Stimulated activated naive CD4-positive, alpha-beta T cell (primary cell): Measurements from ENCODE around the gene S100A4.
"Not testable (repeated sequence)": the region's sequence is repeated elsewhere in the genome, so short reads cannot be mapped to it uniquely, and the experiment has no call there.

Experiments used
- DNase-seq, 6 experiments: peaks; one replicate each; lab custom pipeline; 2025; lab: John Stamatoyannopoulos, UW

S100A4 gene

GRCh38 chr1:153567621-153568366 is 22.2 kb upstream of the S100A4 start:
- no peak for DNase-seq

DNA sequence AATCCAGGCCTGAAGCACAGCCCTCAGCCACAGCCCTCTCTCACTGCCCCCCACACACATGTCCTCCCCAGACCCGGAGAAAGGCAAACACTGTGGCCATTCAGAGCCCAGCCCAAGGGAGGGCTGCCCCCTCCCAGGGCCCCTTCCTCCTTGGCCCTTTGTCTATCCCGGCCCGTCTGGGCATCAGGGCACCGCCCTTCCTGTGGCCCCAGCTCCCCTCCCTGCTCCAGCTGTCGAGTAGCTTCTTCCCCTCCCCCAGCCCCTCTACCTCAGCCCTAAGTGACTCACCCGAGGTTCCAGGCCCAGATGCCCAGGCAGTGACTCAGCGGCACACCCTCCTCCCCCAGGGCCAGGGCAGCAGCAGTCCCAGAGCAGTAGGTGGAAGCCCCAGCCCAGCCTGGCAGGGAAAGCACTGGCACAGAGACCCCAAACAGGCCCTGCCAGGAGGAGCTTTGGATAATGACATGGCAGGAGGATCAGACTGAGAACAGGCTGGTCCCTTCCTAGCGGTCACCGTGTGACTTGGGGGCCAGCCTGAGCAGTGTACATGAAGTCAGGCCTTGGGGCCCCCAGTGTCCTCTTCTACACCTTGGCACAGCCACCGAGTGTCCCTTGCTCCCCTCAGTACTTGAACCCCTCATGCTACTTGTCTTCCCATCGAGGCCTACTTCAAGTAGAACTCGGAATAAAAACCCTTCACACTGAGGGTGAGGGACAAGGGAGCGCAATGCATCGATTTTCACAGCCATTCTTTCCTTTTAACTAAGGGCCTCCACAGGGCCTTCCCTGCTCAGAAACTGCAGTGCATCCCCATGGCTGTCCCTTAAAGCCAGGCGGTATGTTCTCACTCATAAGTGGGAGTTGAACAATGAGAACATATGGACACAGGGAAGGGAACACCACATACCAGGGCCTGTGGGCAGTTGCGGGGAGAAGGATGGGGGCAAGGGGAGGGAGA is 21.1 kb upstream of the S100A4 start:
- DNase-seq, result peak in 1 of 6 experiments; percentile 7

DNA sequence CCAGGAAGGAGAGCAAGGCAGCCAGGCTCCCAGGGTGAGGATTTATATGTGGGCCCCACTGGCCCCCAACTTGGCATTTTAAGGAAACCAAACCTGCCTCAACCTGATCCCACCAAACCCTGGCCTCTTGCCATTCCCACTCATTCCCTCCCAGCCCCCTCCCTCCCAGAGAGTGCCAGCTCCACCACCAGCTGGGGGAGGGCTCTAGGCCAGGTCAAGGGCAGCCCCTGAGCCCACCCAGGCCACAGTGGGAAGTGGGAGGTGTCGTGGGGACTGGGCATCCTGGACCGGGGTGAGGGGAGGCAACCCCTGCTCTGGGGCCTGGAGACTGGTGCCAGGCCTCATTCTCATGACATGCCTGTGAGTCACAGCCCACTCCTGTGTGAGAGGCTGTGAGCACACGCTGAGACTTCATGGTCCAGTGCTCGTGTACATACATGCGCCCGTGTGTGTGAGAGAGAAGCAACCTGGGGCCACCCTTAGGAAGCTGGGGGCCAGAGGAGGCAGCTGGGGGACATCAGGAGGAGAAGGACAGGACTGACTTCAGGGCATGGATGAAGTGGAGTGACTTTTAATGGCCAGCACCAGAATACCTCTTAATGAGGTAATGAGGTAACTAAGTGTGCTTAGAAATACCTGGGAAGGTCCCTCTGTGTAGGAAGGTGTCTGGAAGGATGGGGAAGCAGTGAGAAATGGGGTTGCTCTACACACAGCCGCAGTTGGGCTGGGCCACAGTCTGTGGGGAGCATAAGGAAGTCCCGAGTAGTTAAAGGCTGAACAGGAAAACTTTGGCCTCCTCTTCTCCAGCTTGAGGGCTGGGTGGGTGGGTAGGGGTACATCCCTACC is 20.1 kb upstream of the S100A4 start, which contains the start of gene S100A2:
S100A2 (minus strand) TSS at position 316 of the 846 bp plus-strand sequence. CDS start 1,967 bp downstream, outside the sequence.
- DNase-seq, result no peak

DNA sequence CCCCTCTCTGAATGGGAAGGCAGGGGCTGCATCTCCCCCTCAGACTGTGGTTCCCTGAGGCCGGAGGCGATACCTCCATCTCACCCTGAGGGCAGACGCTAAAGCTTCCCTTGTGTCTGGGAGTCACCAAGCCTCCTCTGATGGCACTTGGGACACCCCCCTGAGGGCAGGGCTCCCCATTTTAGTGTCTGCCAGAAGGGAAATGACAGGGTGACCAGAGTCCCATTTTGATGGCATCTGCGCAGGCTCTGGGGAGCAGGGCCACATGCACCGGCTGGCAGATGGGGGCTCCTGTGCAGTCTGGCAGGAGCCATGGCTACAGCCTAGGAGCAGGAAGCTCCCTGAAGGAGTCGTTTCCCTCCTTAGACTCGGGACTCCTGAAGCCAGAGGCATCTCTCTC is 18.4 kb upstream of the S100A4 start:
- no peak for DNase-seq

DNA sequence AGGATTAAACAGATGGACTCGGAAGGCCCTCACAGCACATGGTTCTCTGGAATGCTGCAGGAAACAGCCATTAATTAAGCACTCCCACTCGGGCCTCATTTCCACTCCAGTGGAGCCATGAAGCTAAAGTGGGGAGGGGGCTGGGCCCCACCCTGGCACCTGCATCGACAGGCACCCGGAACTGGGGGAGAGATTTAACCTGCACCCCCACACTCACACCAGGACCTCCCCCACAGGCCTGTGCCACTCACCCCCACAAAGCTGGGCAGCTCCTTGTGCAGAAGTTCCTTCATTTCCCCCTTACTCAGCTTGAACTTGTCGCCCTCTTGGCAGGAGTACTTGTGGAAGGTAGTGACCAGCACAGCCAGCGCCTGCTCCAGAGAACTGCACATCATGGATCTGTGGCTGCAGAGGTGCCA is 17.9 kb upstream of the S100A4 start:
- DNase-seq, result no peak

DNA sequence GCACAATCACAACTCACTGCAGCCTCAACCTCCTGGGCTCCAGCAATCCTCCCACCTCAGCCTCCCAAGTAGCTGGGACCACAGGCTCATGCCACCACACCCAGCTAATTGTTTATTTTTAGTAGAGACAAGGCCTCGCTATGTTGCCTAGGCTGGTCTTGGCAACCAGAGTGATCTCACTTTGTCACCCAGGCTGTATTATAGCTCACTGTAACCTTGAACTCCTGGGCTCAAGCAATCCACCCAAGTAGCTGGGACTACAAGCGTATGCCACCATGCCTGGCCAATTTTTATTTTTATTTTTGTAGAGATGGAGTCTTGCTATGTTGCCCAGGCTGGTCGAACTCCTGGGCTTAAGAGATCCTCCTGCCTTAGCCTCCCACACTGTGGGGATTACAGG is 16.4 kb upstream of the S100A4 start:
- DNase-seq, result not testable (repeated sequence)

GRCh38 chr1:153561466-153561985 is 15.9 kb upstream of the S100A4 start:
- no peak for DNase-seq

DNA sequence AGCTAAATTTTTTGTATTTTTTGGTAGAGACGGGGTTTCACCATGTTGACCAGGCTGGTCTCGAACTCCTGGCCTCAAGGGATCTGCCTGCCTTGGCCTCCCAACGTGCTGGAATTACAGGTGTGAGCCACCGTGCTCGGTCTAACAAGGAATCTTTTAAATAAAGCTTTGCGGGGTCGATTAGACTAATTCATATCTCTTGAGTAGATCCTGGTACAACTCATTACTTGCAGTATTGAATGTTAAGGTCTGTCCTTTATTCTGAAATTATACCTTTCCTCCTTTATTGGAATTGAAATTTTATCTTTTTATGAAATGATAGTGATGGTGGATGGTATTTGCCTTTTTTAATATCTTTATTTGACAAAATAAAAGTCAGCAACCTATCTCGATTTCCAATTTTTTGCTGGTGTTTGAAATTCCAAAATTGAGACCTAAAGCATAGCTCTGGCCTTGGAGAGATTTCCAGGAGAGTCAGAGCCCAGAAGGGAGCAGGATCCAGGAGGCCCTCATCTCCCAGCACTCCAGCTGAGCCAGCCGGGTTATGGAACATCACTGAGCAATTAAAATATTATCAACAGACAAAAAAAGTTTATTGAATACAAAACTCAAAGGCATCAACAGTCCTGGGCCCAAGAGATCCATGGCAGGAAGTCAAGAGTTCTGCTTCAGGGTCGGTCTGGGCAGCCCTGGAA is 15.3 kb upstream of the S100A4 start:
- no peak for DNase-seq

DNA sequence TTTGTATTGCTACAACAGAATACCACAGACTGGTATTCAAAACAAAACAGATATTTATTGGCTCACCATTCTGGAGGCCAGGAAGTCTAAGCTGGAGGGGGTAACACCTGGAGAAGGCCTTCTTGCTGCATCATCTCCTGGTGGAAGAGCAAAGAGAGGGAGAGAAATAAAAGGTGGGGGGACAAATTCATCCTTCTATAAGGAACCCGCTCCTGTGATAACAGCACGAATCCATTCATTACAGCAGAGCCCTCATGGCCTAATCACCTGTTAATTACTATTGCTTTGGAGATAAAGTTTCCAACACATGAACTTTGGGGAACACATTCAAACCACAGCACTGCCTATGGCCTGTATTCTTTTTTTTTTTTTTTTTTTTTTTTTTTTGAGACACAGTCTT is 14.6 kb upstream of the S100A4 start:
- DNase-seq, result no peak

DNA sequence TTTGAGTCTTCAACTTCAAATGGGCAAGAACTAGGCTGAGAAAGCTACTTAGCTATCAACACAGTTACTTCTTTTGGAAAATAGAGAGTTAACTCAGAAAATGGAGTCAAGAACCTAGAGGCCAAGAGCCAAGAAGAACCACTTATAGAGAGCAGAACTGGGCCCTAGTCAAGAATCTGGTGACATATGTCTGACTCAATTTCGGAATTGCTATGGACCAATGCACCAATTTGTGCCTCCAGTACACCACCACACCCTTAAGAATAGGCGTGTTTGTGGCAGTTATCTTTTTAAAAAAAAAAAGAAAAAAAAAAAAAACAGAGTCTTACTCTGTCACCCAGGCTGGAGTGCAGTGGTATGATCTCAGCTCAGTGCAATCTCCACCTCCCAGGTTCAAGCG is 12.3 kb upstream of the S100A4 start:
- DNase-seq, result no peak

GRCh38 chr1:153556348-153556747 is 10.7 kb upstream of the S100A4 start:
- DNase-seq, result no peak

DNA sequence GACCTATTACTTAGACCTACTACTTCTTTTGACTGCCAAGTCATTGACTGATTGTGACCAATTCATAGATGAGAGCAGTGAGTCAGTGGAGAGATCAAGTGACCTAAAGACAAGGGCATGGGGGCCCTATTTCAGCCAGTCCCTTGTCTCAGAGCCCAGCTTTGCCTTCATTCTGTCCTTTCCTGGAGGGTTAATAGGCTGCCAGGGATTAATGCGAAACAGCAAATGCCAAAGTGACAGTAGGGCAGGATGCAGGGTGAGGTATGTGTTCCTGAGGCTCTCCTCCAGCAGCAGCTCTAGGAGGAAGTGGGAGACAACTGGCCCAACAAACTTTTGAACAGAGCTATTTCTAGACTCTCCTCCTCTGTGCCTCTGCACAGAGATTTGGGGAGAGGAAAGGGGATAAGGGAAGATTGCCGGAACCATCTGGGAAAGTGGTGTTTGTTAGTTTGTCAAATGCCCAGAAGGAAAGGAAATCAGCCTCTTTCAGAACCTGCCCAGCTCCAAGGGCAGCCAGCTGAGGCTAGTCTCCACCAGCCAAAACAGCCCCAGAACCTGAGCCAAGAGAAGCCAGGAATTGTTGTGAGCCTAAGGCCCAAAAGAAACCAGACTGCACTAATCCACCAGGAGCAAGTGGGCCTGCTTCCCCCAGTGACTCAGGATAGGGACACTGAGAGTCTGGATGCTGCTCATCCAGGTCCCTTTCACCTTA is 8.4 kb upstream of the S100A4 start:
- DNase-seq, result no peak

DNA sequence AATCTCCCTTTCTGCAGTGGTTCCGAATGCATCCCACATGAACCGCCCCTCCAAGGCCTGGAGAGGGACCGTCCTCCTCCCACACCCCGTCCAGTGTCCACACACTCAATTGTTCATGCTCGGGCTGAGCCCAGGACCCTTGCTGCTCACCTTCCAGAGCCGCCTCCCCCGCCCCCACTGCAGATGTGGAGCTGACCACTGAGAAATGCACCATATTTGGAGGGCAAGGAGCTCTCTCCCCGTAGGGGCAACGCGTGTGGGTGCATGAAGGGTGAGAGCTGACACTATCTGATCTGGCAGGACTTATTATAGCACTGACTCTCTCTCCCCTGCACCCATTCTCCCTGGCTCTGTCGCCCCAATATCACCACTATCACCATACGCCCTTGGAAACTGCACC is 7.5 kb upstream of the S100A4 start:
- no peak for DNase-seq

- no peak for DNase-seq
Measured at GRCh38 chr1:153552335-153552734, 6.7 kb upstream of the S100A4 start.

DNA sequence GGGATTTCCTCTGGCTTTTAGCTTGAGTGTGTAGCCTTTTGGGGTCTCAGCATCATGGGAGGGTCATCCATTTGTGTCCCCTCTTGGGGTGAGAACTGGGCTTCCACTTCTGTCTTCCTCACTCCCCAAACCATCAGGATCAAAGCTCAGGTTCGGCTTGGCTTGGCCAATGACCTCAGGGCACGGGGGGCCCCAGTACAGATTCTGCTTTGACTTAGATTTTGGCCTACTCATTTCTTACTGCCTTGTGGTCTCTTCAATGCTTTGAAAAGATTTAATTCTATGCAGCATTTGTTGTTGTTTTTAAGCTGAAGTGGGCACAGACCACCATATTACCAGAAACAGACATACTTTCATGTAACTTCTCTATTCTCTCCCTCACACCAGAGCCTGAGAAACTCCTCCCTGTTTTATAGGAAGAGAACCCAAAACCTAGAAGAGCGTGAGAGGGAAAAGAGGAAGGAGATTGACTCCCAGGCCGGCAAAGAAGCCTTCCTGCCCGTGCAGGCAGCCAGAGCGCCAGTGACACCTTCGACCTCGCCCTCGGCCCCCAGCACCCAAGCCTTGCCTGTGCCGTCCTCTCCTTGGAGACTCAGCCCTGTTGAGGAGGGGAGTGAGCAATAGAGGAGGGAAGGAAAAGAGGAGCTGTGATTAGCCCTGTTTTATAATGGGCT is 5.4 kb upstream of the S100A4 start:
- DNase-seq, result no peak

DNA sequence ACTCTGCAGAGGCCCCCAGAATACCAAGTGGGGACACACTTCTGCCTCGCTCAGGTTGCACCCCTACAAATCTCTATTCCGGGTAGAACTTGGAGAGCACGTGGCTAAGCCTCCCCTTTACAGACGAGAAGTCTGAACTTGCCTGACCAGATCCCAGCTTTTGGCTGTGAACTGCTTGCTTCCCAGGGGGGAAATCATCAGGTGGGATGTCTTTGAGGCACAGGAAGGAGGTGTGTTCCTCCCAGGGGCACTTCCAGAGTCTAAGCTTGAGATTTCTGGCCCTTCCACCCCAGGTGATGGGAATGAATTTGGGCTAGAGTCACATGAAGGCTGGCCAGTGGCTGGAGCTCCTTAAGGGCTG is 4.8 kb upstream of the S100A4 start:
- DNase-seq, result no peak

GRCh38 chr1:153549741-153550397 is 4.3 kb upstream of the S100A4 start:
- DNase-seq, result no peak

DNA sequence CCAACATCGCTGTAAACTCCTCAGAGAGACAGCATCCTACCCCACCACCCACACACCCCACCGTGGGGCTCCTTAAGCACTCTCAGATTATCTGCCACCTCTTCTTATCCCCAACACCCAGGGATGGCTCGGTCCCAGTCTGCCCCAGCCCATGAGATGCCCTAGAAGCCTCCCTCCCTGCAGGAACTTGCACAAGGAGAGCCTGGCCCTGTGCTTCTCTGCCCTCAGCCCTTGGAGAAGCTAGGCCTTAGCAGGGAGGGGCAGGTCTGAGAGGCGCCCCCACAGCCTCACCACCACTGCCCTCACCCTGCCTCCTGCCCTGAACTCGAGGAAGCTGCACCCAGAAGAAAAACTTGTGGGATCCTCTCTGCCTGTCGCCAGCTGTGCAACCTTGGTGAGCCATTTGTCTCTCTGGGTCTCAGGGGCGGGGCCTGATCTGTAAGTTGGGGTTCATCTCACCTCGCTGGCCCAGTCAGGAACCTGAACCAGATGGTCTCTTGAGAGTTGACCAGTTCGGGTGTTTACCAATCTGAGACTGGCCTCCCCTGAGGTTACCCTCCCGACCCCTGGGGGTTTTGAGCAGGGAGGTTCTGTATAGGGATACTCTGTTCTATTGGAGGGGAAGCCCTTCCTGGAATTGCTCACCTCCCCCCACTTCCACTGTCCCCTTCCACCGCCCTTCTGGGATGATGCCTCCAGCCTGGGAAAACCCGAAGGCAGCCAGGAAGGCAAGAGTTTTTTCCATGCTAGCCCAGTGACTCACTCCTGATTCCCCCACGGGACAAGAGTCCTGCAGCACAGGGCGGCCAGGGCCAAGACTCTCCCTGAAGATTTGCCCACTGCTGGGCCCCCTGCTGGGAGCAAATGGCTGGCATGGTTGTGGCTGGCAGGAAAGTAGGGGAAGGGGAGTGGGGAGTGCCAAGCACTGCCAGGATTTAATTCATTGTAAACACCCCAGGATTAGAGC is 3.4 kb upstream of the S100A4 start, which contains the start of gene S100A3:
S100A3 (minus strand) TSS at position 537 of the 967 bp plus-strand sequence. CDS start 773 bp downstream, outside the sequence.
- DNase-seq, result no peak
